OCI-LY1 (cell line): ENCODE data around the gene USP46.

Source experiments
- H2AFZ ChIP-seq: fragments of 200-600 bp; sonication (generic), shearing (Covaris generic); 2 replicates; pipeline ENCODE4 v1.6.0; 2014; ENCODE audit warnings: antibody characterized with exemption, mild to moderate bottlenecking, low read length
- H3F3A ChIP-seq: fragments of 200-600 bp; sonication (generic), shearing (Covaris generic); 2 replicates; pipeline ENCODE4 v1.6.0; 2014; ENCODE audit warnings: mild to moderate bottlenecking, antibody characterized with exemption, low read length, moderate library complexity; ENCODE audit not compliant: insufficient read depth
- H3K27ac ChIP-seq: fragments of 200-600 bp; sonication (generic); 2 replicates; pipeline ENCODE4 v1.5.1; 2014; ENCODE audit warnings: low read length, mixed run types, mild to moderate bottlenecking, low read depth; ENCODE audit not compliant: poor library complexity, severe bottlenecking
- H3K27me3 ChIP-seq: fragments of 200-600 bp; sonication (generic); 2 replicates; pipeline ENCODE4 v1.6.0; 2014; ENCODE audit warnings: antibody characterized with exemption, mild to moderate bottlenecking, low read length, moderate library complexity; ENCODE audit not compliant: insufficient read depth
- H3K36me3 ChIP-seq: fragments of 200-600 bp; sonication (generic); 2 replicates; pipeline ENCODE4 v1.6.1; 2014; ENCODE audit warnings: mild to moderate bottlenecking, antibody characterized with exemption, low read length, moderate library complexity, mixed read lengths; ENCODE audit not compliant: insufficient read depth
- H3K4me1 ChIP-seq: fragments of 200-600 bp; sonication (generic); 2 replicates; pipeline ENCODE4 v1.5.1; 2014; ENCODE audit warnings: mild to moderate bottlenecking, low read length, moderate library complexity; ENCODE audit not compliant: insufficient read depth, severe bottlenecking
- H3K4me2 ChIP-seq: fragments of 200-600 bp; sonication (generic), shearing (Covaris generic); 2 replicates; pipeline ENCODE4 v1.6.1; 2014; ENCODE audit warnings: low read length
- H3K4me3 ChIP-seq: fragments of 200-600 bp; sonication (generic); 2 replicates; pipeline ENCODE4 v1.5.1; 2014; ENCODE audit warnings: low read length, low read depth, mild to moderate bottlenecking, mixed read lengths; ENCODE audit not compliant: poor library complexity, severe bottlenecking
- H3K79me2 ChIP-seq: fragments of 200-600 bp; shearing (Covaris generic); 2 replicates; pipeline ENCODE4 v1.6.1; 2016; ENCODE audit warnings: mixed run types, low read length, mixed read lengths; ENCODE audit not compliant: insufficient read depth
- H3K9ac ChIP-seq: fragments of 200-600 bp; sonication (generic), shearing (Covaris generic); 2 replicates; pipeline ENCODE4 v1.6.1; 2014; ENCODE audit warnings: mild to moderate bottlenecking, low read length, mixed read lengths
- H3K9me2 ChIP-seq: fragments of 200-600 bp; sonication (generic), shearing (Covaris generic); 2 replicates; pipeline ENCODE4 v1.6.1; 2014; ENCODE audit warnings: low read depth, mild to moderate bottlenecking, low read length, mixed read lengths
- H3K9me3 ChIP-seq: fragments of 200-600 bp; shearing (Covaris generic); 2 replicates; pipeline ENCODE4 v1.6.1; 2014; ENCODE audit warnings: low read length, mixed read lengths
- H4K20me1 ChIP-seq: fragments of 200-600 bp; sonication (generic), shearing (Covaris generic); 2 replicates; pipeline ENCODE4 v1.6.0; 2016; ENCODE audit warnings: mild to moderate bottlenecking, low read length; ENCODE audit not compliant: insufficient read depth
- EZH2 ChIP-seq: fragments of 200-600 bp; sonication (generic), shearing (Covaris generic); IDR thresholded peaks from 2 replicates; pipeline ENCODE4 v1.8.0; 2017; ENCODE audit warnings: borderline replicate concordance, mixed run types, mild to moderate bottlenecking, antibody characterized with exemption, low read length, moderate library complexity, mixed read lengths
- TF ChIP-seq, protein P1 (sequence below): fragments of 200-600 bp; sonication (generic), shearing (Covaris generic); IDR thresholded peaks from 2 replicates; pipeline ENCODE4 v1.5.1; 2017; ENCODE audit warnings: mild to moderate bottlenecking, antibody characterized with exemption, low read length, moderate library complexity, mixed read lengths

Gene USP46

DNA sequence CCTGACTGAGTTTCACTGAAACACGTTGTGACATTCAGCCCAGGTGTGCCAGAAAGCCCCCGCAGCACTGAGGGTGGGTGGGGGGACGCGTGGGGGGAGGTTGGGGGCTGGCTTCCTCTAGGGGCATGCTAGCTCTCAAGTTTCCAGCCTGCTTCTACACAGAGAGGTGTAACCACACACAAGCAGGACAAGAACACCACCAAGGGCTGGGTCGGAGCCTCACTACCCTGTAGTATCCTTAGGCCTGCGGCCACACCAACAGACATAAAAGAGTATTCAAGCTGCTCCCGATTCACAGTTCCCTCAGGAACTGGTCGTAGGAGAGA, 1.8 kb downstream of the USP46 start:
- Histone ChIP-seq H3K79me2 (no peaks in the 10 kb centered on the region), H3F3A (no peaks in the 10 kb centered on the region), H3K27ac (no peak overlapping the region), H3K36me3 (peaks cover 12% of the 10 kb centered on the region), H3K9me3 (no peaks in the 10 kb centered on the region), H4K20me1 (no peaks in the 10 kb centered on the region), H3K9ac (no peak overlapping the region), H3K4me1 (peaks cover 13% of the 10 kb centered on the region), H2AFZ (no peak overlapping the region), H3K4me2 (peak overlapping the region; percentile 85; the same call in 1 of the 2 replicates), H3K27me3 (no peaks in the 10 kb centered on the region), H3K4me3 (no peak overlapping the region), H3K9me2 (no peaks in the 10 kb centered on the region)
- TF ChIP-seq EZH2, result no peak
- TF ChIP-seq, protein P1, sequence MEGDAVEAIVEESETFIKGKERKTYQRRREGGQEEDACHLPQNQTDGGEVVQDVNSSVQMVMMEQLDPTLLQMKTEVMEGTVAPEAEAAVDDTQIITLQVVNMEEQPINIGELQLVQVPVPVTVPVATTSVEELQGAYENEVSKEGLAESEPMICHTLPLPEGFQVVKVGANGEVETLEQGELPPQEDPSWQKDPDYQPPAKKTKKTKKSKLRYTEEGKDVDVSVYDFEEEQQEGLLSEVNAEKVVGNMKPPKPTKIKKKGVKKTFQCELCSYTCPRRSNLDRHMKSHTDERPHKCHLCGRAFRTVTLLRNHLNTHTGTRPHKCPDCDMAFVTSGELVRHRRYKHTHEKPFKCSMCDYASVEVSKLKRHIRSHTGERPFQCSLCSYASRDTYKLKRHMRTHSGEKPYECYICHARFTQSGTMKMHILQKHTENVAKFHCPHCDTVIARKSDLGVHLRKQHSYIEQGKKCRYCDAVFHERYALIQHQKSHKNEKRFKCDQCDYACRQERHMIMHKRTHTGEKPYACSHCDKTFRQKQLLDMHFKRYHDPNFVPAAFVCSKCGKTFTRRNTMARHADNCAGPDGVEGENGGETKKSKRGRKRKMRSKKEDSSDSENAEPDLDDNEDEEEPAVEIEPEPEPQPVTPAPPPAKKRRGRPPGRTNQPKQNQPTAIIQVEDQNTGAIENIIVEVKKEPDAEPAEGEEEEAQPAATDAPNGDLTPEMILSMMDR, result no peak

DNA sequence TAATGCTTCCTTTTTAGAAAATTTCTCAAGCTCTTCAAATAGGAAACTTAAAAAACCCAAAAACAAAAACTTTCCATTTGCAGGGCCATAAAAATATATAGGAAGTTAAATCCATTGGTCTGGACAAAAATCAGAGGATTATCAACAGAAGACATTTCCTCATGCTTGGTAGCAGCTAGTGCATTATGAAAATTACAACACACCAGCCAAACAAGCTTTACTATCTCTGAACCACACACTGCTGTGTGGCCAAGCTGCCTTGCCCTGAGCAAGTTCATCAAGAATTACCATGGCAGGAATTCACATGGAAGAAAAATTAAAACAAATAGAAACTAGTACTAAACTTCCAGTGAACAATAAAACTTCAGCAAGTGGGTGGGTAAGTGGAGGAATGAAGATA, 3.6 kb downstream of the USP46 start:
- Histone ChIP-seq H4K20me1 (no peaks in the 10 kb centered on the region), H3K4me2 (no peak overlapping the region), H3K27me3 (no peaks in the 10 kb centered on the region), H3K9me2 (no peaks in the 10 kb centered on the region), H3K36me3 (peaks cover 6% of the 10 kb centered on the region; the same call in 1 of the 2 replicates), H3K4me1 (peaks cover 13% of the 10 kb centered on the region), H3K27ac (no peak overlapping the region), H3K4me3 (no peak overlapping the region), H3K9me3 (no peaks in the 10 kb centered on the region), H2AFZ (no peak overlapping the region), H3F3A (no peaks in the 10 kb centered on the region), H3K9ac (no peak overlapping the region), H3K79me2 (no peaks in the 10 kb centered on the region)
- TF ChIP-seq, protein P1, result no peak
- TF ChIP-seq EZH2, result no peak

DNA sequence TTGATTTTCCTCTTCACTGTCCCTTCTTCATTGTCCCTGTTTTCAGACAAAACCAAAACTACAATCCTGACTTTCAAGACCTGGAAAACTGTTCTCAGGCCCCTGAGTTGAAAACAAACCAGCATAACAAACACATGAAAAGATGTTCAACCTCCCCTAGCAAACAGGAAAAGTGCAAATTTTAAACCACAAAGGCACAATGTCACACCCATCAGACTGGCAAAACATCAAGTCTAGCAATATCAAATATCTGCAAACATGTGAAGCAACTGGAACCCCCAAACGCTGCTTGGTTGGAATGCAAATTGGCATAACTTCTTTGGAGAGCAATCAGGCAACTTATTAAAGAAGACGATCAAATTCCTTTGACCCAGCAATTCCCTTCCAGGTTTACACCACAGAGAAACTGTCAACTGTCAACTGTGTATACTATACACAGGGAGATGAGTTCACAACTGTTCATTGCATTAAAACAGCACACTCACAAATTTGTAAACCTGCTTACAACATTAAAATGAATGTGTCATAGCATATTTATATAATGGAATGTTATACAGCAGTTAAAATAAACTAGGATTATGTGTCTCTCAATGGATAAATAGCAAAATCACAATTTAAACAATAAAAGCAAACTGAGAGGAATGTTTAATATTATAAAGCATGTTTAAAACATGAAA, 7.0 kb downstream of the USP46 start:
- H3K27me3 ChIP-seq, result no peaks in the 10 kb centered on the region
- H3K9ac ChIP-seq, result no peak overlapping the region
- no peaks in the 10 kb centered on the region; the same call in 1 of the 2 replicates for H3K79me2 ChIP-seq
- H2AFZ ChIP-seq, result no peak overlapping the region
- H3K4me1 ChIP-seq, result no peaks in the 10 kb centered on the region
- H3K4me2 ChIP-seq, result no peak overlapping the region
- no peaks in the 10 kb centered on the region for H3K9me2 ChIP-seq
- no peaks in the 10 kb centered on the region for H4K20me1 ChIP-seq
- no peak for TF ChIP-seq EZH2
- TF ChIP-seq, protein P1, result no peak
- no peaks in the 10 kb centered on the region for H3F3A ChIP-seq
- H3K27ac ChIP-seq, result no peak overlapping the region
- no peaks in the 10 kb centered on the region for H3K9me3 ChIP-seq
- peaks cover 12% of the 10 kb centered on the region; the same call in 1 of the 2 replicates for H3K36me3 ChIP-seq
- H3K4me3 ChIP-seq, result no peak overlapping the region
